IPS-11a (cell line): ENCODE data around the gene DHX40.
"Not testable (repeated sequence)": the region's sequence is repeated elsewhere in the genome, so short reads cannot be mapped to it uniquely, and the experiment has no call there.

Source experiments
- H3K4me3 ChIP-seq: one replicate; pipeline ENCODE4 v1.5.1; 2013; ENCODE audit warnings: low read depth, low read length, control low read depth

The DHX40 gene

GRCh38 chr17:59565171-59565958 lies at the start of gene DHX40:
Gene DHX40 (plus strand): TSS chr17:59565610. CDS start chr17:59565672, 62 bp downstream.
- H3K4me3 ChIP-seq = peak within 1 kb of the TSS; percentile 100

DNA sequence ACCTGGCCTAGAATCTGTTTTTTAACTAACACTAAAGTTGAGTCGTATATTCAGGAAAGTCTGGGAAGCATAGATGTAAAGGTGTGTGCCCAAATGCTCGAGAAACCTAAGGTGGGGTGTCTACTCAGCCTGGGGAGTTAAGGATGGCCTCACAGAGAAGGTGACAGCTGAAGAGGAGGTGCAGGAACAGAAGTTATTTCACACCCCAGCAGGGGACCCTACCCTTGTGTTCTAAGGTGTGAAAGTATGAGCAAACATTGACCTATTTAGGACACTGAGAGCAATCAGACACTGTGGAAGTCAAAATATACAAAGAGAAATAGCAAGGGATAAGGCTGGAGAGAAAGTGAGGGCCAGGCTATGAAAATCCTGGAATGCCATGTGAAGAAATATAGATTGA lies 49.0 kb upstream of the DHX40 start:
- H3K4me3 ChIP-seq = no peak overlapping the region

DNA sequence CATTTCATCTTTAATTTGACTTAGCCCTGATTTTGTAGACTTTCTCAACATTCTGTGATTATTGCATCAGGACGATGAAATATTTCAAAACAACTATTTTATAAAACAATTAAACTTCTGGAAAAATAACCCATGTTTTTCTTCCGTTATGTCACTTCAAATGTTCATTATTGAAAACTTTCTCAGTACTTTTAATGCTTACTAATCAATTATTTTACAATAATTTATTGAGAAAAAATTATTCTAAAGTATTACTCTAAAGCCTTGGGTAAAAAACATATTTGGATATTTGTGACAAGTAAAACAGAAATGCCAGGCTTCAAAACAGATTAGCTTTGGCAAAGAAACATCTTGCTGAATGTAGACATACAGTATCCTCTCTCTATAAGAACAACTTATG lies 46.3 kb upstream of the DHX40 start:
- no peak overlapping the region for H3K4me3 ChIP-seq

- H3K4me3 ChIP-seq = no peak overlapping the region
Measured at GRCh38 chr17:59520251-59520650, 45.2 kb upstream of the DHX40 start.

- H3K4me3 ChIP-seq = no peak overlapping the region
Measured at GRCh38 chr17:59521465-59522126, 43.8 kb upstream of the DHX40 start.

DNA sequence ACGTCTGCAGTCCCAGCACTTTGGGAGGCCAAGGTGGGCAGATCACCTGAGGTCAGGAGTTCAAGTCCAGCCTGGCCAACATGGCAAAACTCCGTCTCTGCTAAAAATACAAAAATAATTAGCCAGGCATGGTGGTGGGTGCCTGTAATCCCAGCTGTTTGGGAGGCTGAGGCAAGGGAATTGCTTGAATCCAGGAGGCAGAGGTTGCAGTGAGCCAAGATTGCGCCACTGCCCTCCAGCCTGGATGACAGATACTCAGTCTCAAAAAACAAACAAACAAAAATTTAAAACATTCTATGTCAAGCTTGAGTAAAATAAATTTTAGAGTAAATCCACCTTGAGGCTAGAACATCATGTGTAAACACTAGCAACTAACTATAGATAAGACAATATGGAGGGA lies 40.5 kb upstream of the DHX40 start:
- not testable (repeated sequence) for H3K4me3 ChIP-seq

GRCh38 chr17:59525668-59526067 lies 39.7 kb upstream of the DHX40 start:
- no peak overlapping the region for H3K4me3 ChIP-seq

- H3K4me3 ChIP-seq = no peak overlapping the region
Measured at GRCh38 chr17:59526451-59526850, 39.0 kb upstream of the DHX40 start.

DNA sequence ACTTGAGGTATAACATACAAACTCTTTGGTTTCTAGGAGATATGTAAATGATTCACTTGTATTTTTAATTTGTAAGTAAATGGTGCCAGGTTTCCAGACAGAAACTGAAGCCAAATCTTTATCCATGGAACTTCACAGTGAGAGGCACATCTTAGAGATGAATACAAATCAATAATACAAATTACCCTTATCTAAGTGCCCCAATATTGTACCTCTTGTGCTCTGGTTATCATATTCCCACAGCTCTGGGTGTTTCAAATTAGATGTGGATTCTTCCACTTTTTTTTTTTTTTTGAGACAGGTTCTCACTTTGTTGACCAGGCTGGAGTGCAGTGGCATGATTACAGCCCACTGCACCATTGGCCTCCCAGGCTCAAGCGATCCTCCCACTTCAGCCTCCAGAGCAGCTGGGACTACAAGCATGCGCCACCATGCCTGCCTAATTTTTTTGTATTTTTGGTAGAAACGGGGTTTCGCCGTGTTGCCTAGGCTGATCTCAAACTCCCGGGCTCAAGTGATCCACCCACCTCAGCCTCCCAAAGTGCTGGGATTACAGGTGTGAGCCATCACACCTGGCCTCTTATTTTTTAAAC lies 38.0 kb upstream of the DHX40 start:
- no peak overlapping the region for H3K4me3 ChIP-seq

- H3K4me3 ChIP-seq = no peak overlapping the region
Measured at GRCh38 chr17:59527931-59528330, 37.5 kb upstream of the DHX40 start.

DNA sequence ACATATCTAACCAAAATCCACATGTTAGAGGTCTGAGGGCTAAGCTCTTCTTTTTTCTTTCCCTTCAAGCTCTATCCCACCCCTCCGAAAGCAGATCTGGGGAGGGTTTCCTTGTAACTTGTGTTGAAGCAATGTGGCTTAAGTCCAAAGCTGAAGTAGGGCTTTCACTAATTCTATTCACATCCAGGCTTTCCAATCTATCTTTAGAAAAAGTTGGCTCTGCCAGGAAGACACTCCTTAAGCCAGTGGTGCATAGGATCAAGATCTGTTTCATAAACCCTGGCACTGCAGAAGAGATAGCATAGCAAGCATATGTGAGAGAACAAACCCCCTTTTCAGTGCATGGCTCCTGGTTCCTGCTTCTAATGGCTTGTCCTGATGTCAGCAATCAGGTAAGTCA lies 34.9 kb upstream of the DHX40 start:
- H3K4me3 ChIP-seq = no peak overlapping the region

DNA sequence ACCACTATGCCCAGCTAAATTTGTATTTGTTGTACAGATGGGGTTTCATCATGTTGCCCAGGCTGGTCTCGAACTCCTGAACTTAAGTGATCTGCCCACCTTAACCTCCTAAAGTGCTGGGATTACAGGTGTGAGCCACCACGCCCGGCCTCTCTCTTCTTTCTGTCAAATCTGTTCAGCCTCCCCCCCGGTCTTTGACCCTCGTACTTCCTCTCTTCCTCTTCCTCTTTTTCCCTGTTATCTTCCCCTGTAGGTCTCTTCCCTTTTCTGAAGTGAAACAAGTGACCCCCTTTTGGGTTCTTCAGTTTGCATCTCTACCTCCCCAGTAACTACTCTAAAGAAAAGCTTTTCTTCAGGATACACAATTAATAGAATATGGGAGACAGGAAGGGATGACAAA lies 31.7 kb upstream of the DHX40 start:
- no peak overlapping the region for H3K4me3 ChIP-seq

DNA sequence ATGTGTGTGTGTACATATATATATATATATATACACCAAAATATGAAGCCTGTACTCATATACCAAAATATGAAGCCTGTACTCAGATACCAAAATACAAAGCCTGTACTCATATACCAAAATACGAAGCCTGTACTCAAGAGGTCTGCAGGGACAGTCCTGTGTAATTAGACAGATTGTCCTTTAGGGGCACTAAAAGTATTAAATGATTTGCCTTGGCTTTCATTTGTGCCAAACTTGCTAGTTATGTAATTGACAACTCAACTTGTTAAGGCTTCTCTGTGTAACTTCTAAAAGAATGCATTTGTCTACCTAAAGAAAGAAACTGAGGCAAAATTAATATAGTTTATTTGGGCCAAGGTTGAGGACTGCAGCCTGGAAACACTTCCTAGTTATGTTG lies 30.8 kb upstream of the DHX40 start:
- no peak overlapping the region for H3K4me3 ChIP-seq

DNA sequence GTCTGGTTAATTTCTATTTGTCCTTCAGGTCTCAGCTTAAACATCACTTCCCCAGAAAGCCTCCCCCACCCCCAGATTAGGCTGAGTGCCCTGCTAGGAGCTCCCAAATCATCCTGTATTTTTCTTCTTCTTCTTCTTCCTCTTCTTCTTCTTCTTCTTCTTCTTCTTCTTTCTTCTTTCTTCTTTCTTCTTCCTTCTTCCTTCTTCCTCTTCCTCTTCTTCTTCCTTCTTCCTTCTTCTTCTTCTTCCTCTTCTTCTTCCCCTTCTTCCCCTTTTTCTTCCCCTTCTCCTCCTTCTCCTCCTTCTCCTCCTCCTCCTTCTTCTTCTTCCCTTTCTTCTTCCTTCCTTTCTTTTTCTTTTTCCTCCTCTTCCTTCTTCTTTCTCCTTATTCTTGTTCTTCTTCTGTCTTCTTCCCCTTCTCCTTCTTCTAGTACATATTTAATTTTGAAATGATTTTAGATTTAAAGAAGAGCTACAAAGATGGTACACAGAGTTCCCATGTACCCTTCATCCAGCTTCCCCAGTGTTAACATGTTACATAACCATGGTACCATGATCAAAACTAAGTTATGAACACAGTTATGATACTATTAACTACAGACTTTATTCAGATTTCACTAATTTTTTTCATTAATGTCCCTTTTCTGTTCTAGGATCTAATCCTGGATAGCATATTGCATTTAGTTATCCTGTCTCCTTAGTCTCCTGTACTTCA lies 27.1 kb upstream of the DHX40 start:
- H3K4me3 ChIP-seq = no peak overlapping the region

DNA sequence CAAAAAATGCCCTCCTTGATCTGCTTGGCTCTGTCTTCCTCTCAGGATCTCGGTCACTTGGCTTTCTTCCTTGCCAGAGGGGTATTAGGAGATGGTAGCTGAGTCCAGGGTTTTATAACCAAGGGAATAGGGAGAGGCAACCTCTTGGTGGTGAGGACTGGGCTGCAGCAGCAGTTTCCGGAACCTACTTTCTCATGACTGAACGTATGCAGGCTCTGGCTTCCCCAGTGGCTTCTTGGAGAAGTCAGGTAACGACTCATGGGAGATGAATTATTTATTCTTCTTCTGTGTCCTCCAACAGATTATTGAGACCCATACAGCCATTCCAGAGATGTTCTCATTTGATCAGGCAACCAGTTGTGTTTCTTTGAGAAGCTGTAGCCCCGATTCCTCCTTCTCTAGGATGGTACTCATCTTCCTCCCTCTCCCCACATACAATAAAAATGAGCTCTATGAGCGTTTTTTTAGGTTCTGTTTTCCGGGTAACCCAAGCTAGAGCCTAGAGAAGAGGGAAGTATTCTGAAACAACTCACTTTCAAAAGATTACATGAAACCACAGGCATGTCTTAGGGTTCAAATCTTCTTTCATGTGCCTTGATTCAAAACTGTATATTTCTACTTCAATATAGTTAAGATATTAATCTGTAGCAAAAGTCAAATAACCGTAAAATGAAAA lies 22.3 kb upstream of the DHX40 start:
- H3K4me3 ChIP-seq = no peak overlapping the region

DNA sequence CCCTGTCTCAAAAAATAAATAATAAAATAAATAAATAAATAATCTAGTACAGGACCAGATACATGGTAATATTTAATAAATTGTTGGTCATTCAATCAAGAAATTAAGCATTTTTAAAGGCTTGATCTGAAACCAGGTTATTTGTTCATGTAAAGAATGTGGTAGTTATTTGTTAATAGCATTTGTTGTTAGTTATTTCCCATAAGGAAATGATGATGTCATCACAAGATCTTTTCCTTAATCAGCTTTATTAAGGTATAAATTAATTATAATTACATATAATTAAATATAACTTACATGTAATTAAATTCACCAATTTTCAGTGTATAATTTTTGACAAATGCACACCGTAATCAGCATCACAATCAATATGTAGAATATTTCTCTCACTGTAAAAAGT lies 19.5 kb upstream of the DHX40 start:
- no peak overlapping the region for H3K4me3 ChIP-seq

- no peak overlapping the region for H3K4me3 ChIP-seq
Measured at GRCh38 chr17:59547131-59547915, 18.1 kb upstream of the DHX40 start.

GRCh38 chr17:59548985-59549384 lies 16.4 kb upstream of the DHX40 start:
- H3K4me3 ChIP-seq = not testable (repeated sequence)

- no peak overlapping the region for H3K4me3 ChIP-seq
Measured at GRCh38 chr17:59550703-59551102, 14.7 kb upstream of the DHX40 start.

DNA sequence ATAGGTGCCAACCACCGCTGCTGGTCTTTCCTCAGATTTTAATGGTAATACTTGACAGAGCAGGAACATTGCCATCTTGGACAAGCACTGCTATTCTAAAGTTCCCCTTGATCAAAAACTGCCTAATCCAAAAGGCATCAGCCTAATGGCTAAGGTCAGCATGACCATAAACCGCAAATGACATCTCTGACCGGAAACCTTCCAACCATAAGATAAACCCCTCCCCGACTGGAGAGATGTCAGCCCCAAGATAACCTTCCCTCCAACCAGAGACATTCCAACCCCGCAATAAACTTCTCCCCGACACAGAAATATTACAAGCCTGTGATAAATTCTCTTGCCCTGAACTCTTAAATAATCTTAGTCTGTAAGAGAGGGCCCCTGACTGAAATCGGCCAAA lies 7.4 kb upstream of the DHX40 start:
- H3K4me3 ChIP-seq = no peak overlapping the region
